ENCODE measurements around the gene SLC27A4.

The SLC27A4 gene

GRCh38 chr9:128322404-128323211, 17.7 kb upstream of the SLC27A4 start, which contains the start of the genes COQ4 and TRUB2 (continued):
- TF ChIP-seq ZBTB1 (tag by site-specific recombination; IDR thresholded peaks at IDR 0.05) (no peak), ZNF221 (tag by site-specific recombination; IDR thresholded peaks at IDR 0.05; ENCODE audit: borderline replicate concordance) (no peak), KLF17 (tag by site-specific recombination; IDR thresholded peaks at IDR 0.05) (peak; percentile 90; the same call in 1 of the 2 replicates), ZNF48 (tag by site-specific recombination; IDR thresholded peaks at IDR 0.05) (no peak), HOXA7 (CRISPR knock-in tag; IDR thresholded peaks at IDR 0.05; ENCODE audit: borderline replicate concordance) (no peak), ZNF777 (tag by site-specific recombination; IDR thresholded peaks at IDR 0.05; ENCODE audit: borderline replicate concordance) (peak; percentile 96), ZNF596 (tag by site-specific recombination; IDR thresholded peaks at IDR 0.05) (no peak), ZNF791 (tag by site-specific recombination; IDR thresholded peaks at IDR 0.05) (no peak), ZNF157 (tag by site-specific recombination; IDR thresholded peaks at IDR 0.05) (no peak), CTCF (tag by site-specific recombination; IDR thresholded peaks at IDR 0.05) (peak; percentile 53; the same call in 1 of the 2 replicates), ZNF175 (tag by site-specific recombination; IDR thresholded peaks at IDR 0.05) (no peak), ZNF473 (tag by site-specific recombination; IDR thresholded peaks at IDR 0.05) (no peak), INSM2 (tag by site-specific recombination; IDR thresholded peaks at IDR 0.05) (peak; percentile 43; the same call in 1 of the 2 replicates), ZSCAN30 (tag by site-specific recombination; IDR thresholded peaks at IDR 0.05) (peak; percentile 93), ZNF133 (tag by site-specific recombination; IDR thresholded peaks at IDR 0.05) (no peak), ZNF239 (tag by site-specific recombination; IDR thresholded peaks at IDR 0.05) (no peak), ZNF132 (tag by site-specific recombination; IDR thresholded peaks at IDR 0.05; ENCODE audit: borderline replicate concordance) (no peak), GLIS2 (tag by site-specific recombination; IDR thresholded peaks at IDR 0.05) (no peak), SP7 (tag by site-specific recombination; IDR thresholded peaks at IDR 0.05) (peak; percentile 90), ZNF629 (tag by site-specific recombination; IDR thresholded peaks at IDR 0.05) (peak; percentile 91), ZSCAN16 (tag by site-specific recombination; IDR thresholded peaks at IDR 0.05) (peak; percentile 29; the same call in 1 of the 2 replicates), ZNF549 (tag by site-specific recombination; IDR thresholded peaks at IDR 0.05) (no peak), HOXD13 (CRISPR knock-in tag; IDR thresholded peaks at IDR 0.05; ENCODE audit: borderline replicate concordance) (0 out of 2 replicates have a peak, but pooled peaks have one; percentile 43)
- TF ChIP-seq, protein P1, sequence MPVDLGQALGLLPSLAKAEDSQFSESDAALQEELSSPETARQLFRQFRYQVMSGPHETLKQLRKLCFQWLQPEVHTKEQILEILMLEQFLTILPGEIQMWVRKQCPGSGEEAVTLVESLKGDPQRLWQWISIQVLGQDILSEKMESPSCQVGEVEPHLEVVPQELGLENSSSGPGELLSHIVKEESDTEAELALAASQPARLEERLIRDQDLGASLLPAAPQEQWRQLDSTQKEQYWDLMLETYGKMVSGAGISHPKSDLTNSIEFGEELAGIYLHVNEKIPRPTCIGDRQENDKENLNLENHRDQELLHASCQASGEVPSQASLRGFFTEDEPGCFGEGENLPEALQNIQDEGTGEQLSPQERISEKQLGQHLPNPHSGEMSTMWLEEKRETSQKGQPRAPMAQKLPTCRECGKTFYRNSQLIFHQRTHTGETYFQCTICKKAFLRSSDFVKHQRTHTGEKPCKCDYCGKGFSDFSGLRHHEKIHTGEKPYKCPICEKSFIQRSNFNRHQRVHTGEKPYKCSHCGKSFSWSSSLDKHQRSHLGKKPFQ (tag by site-specific recombination; IDR thresholded peaks at IDR 0.05), result peak; percentile 25; the same call in 1 of the 2 replicates
- TF ChIP-seq, protein P2, sequence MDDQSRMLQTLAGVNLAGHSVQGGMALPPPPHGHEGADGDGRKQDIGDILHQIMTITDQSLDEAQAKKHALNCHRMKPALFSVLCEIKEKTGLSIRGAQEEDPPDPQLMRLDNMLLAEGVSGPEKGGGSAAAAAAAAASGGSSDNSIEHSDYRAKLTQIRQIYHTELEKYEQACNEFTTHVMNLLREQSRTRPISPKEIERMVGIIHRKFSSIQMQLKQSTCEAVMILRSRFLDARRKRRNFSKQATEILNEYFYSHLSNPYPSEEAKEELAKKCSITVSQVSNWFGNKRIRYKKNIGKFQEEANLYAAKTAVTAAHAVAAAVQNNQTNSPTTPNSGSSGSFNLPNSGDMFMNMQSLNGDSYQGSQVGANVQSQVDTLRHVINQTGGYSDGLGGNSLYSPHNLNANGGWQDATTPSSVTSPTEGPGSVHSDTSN (CRISPR knock-in tag; IDR thresholded peaks at IDR 0.05), result peak; percentile 71
- TF ChIP-seq, protein P3, sequence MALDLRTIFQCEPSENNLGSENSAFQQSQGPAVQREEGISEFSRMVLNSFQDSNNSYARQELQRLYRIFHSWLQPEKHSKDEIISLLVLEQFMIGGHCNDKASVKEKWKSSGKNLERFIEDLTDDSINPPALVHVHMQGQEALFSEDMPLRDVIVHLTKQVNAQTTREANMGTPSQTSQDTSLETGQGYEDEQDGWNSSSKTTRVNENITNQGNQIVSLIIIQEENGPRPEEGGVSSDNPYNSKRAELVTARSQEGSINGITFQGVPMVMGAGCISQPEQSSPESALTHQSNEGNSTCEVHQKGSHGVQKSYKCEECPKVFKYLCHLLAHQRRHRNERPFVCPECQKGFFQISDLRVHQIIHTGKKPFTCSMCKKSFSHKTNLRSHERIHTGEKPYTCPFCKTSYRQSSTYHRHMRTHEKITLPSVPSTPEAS (tag by site-specific recombination; IDR thresholded peaks at IDR 0.05), result peak; percentile 62; the same call in 1 of the 2 replicates
- TF ChIP-seq, protein P4, sequence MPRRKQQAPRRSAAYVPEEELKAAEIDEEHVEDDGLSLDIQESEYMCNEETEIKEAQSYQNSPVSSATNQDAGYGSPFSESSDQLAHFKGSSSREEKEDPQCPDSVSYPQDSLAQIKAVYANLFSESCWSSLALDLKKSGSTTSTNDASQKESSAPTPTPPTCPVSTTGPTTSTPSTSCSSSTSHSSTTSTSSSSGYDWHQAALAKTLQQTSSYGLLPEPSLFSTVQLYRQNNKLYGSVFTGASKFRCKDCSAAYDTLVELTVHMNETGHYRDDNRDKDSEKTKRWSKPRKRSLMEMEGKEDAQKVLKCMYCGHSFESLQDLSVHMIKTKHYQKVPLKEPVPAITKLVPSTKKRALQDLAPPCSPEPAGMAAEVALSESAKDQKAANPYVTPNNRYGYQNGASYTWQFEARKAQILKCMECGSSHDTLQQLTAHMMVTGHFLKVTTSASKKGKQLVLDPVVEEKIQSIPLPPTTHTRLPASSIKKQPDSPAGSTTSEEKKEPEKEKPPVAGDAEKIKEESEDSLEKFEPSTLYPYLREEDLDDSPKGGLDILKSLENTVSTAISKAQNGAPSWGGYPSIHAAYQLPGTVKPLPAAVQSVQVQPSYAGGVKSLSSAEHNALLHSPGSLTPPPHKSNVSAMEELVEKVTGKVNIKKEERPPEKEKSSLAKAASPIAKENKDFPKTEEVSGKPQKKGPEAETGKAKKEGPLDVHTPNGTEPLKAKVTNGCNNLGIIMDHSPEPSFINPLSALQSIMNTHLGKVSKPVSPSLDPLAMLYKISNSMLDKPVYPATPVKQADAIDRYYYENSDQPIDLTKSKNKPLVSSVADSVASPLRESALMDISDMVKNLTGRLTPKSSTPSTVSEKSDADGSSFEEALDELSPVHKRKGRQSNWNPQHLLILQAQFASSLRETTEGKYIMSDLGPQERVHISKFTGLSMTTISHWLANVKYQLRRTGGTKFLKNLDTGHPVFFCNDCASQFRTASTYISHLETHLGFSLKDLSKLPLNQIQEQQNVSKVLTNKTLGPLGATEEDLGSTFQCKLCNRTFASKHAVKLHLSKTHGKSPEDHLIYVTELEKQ (tag by site-specific recombination; IDR thresholded peaks at IDR 0.05; ENCODE audit: borderline replicate concordance), result 0 out of 2 replicates have a peak, but pooled peaks have one; percentile 6

Data from HEK293 (cell line).